ENCODE results near the gene LSM12. TPM values are rescaled to one million over a fixed set of nuclear protein-coding genes. Genes with fewer than 3 reads are reported as not detected.
A peak's percentile ranks its signal among the peaks of the same experiment; 100 is the strongest.
"Not testable (repeated sequence)": the region's sequence is repeated elsewhere in the genome, so short reads cannot be mapped to it uniquely, and the experiment has no call there.

LSM12 gene
- total RNA-seq, 4 donors from 2014 or later, result 27.3 to 44.3 (median 36.9) TPM

DNA sequence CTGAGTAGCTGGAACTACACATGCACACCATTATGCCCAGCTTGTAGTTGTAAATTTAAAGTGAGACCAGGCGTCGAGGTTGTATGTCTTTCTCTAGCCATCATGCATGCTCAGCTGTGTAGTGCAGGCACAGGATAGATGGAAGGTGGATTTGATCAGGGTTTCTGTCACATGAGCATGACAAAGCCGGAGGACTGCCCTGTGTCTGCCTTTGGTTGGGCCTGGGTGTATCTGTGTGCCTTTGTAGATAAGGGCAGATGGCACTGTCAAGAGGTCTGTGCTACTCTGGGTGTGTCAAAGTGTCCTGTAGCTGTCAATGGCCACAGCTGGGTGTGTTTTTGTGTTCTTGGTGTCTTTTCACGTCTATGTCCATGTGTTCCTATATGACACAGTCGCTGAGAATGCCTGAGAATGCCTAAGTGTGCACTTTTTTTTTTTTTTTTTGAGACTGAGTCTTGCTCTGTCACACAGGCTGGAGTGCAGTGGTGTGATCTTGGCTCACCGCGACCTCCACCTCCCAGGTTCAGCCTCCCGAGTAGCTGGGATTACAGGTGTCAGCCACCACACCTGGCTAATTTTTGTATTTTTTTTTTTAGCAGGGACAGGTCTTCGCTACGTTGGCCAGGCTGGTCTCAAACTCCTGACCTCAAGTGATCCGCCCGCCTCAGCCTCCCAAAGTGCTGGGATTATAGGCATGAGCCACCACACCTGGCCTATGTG lies 66.2 kb downstream of the LSM12 start:
- H3K4me1 ChIP-seq, result peaks cover 10 to 23% (median 14%) of the 10 kb centered on the region in 3 donors
- H3K27ac ChIP-seq, result no peak overlapping the region
- no peak overlapping the region for H3K4me3 ChIP-seq
- no peak for DNase-seq
- no peaks in the 10 kb centered on the region for H3K9me3 ChIP-seq
- H3K27me3 ChIP-seq, result peaks cover 4 to 26% (median 9%) of the 10 kb centered on the region in 4 donors
- TF ChIP-seq, protein P1, sequence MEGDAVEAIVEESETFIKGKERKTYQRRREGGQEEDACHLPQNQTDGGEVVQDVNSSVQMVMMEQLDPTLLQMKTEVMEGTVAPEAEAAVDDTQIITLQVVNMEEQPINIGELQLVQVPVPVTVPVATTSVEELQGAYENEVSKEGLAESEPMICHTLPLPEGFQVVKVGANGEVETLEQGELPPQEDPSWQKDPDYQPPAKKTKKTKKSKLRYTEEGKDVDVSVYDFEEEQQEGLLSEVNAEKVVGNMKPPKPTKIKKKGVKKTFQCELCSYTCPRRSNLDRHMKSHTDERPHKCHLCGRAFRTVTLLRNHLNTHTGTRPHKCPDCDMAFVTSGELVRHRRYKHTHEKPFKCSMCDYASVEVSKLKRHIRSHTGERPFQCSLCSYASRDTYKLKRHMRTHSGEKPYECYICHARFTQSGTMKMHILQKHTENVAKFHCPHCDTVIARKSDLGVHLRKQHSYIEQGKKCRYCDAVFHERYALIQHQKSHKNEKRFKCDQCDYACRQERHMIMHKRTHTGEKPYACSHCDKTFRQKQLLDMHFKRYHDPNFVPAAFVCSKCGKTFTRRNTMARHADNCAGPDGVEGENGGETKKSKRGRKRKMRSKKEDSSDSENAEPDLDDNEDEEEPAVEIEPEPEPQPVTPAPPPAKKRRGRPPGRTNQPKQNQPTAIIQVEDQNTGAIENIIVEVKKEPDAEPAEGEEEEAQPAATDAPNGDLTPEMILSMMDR (IDR thresholded peaks at IDR 0.05), result no peak
- no peak for TF ChIP-seq POLR2A (IDR thresholded peaks at IDR 0.05)
- 83 to 84% methylated on average over 9 to 10 of the region's 12 CpGs for WGBS, 2 donors
- intact Hi-C loops (cut with DNase I), result no loop called here
- no peaks in the 10 kb centered on the region for H3K36me3 ChIP-seq

DNA sequence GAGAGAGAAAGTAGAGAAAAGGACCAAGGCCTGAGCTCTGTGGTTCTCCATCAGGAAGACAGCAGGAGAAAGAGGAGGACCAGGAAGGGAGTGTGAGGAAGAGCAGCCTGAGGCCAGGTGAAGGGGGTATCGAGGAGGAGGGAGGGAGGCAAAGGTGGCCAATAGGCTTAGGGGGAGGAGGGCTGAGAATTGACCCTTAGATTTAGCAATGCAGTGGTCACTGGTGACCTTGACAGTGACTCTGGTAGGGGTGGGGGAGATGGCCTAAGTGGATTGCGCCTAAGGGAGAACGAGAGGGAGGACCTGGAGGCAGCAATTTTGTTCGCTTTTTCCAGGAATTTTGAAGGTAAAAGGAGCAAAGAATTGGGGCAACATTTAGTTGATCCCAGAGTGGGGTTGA lies 67.4 kb downstream of the LSM12 start:
- no peak for DNase-seq
- Histone ChIP-seq H3K36me3 (no peaks in the 10 kb centered on the region), H3K9me3 (no peaks in the 10 kb centered on the region), H3K27ac (no peak overlapping the region), H3K4me3 (no peak overlapping the region), H3K27me3 (peaks cover 0 to 14% (median 4%) of the 10 kb centered on the region in 4 donors), H3K4me1 (peaks cover 0 to 22% (median 10%) of the 10 kb centered on the region in 3 donors)
- TF ChIP-seq POLR2A (IDR thresholded peaks at IDR 0.05), result no peak
- WGBS, 2 donors, result 75 to 84% methylated on average over 4 of the region's 4 CpGs
- intact Hi-C loops (cut with DNase I), result loop anchor here (10.0 kb wide), 1 partner anchor 54 kb away; the partner anchor contains the start of gene PPY

DNA sequence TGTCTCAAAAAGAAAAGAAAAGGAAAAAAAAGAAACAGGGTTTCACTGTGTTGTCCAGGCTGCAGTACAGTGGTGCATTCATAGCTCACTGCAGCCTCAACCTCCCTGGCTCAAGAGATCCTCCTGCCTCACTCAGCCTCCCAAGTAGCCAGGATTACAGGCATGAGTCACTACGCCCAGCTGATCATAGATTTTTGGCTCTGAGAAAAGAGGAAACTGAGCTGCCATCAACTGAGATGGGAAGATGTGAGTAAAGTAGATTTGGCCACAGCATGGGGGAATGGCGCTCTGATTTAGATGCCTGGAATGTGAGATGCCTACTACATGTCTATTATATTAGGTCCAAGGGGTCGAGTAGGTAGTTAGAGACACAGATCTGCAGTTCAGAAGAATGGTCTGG lies 67.9 kb downstream of the LSM12 start:
- no peak overlapping the region for H3K27ac ChIP-seq
- DNase-seq, result no peak
- peaks cover 0 to 22% (median 10%) of the 10 kb centered on the region in 3 donors for H3K4me1 ChIP-seq
- intact Hi-C loops (cut with DNase I), result loop anchor here (10.0 kb wide), 1 partner anchor 54 kb away; the partner anchor contains the start of gene PPY
- no peak overlapping the region for H3K4me3 ChIP-seq
- no peaks in the 10 kb centered on the region for H3K9me3 ChIP-seq
- H3K27me3 ChIP-seq, result peaks cover 0 to 9% (median 4%) of the 10 kb centered on the region in 4 donors
- TF ChIP-seq, protein P1 (IDR thresholded peaks at IDR 0.05), result no peak
- TF ChIP-seq POLR2A (IDR thresholded peaks at IDR 0.05), result no peak
- no peaks in the 10 kb centered on the region for H3K36me3 ChIP-seq
- WGBS, 2 donors, result 44 to 77% methylated on average over 2 to 3 of the region's 3 CpGs

DNA sequence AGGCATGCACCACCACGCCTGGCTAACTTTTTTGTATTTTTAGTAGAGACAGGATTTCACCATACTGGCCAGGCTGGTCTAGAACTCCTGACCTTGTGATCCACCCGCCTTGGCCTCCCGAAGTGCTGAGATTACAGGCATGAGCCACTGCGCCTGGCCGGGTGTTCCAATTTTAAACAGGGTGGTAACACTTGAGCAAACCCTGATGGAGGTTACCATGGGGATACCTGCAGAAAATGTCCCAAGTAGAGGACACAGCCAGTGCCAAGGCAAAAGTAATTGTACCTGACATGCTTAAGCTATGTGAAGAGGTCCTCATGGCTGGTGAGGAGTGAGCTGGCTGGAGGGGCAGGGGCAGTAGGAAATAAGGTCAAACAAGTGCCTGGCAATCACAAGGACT lies 69.3 kb downstream of the LSM12 start:
- WGBS, 2 donors, result 76 to 90% methylated on average over 4 of the region's 5 CpGs
- DNase-seq, result not testable (repeated sequence)

DNA sequence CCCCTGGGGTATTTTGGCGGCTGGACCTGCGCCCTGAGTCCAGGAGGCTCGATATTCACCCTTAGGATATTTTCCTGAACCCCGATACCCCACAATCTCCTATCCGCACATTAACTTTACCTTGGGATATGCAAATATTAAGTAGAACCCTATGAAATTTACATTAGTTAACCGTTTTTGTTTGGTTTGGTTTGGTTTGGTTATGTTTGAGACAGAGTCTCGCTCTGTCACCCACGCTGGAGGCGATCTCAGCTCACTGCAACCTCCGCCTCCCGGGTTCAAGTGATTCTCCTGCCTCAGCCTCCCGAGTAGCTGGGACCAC lies 71.4 kb downstream of the LSM12 start:
- Histone ChIP-seq H3K9me3 (no peaks in the 10 kb centered on the region), H3K27ac (no peak overlapping the region), H3K4me3 (peak overlapping the region in 3 of 4 donors; percentile 11 to 59 (median 22)), H3K36me3 (no peaks in the 10 kb centered on the region), H3K27me3 (peaks cover 0 to 7% (median 3%) of the 10 kb centered on the region in 4 donors), H3K4me1 (peaks cover 0 to 12% (median 6%) of the 10 kb centered on the region in 3 donors)
- intact Hi-C loops (cut with DNase I), result loop anchor here (10.0 kb wide), 1 partner anchor 50 kb away; the partner anchor contains the start of gene PPY
- TF ChIP-seq, protein P1 (IDR thresholded peaks at IDR 0.05), result peak in 1 of 6 experiments; percentile 2
- no peak for TF ChIP-seq POLR2A (IDR thresholded peaks at IDR 0.05)
- 15 to 19% methylated on average over 11 to 12 of the region's 12 CpGs for WGBS, 2 donors
- no peak for DNase-seq

More for the DNA sequence above, 69.3 kb downstream of the LSM12 start:
- intact Hi-C loops (cut with DNase I), result loop anchor here (10.0 kb wide), 1 partner anchor 52 kb away; the partner anchor contains the start of gene PPY
- not testable (repeated sequence) for H3K27ac ChIP-seq, H3K36me3 ChIP-seq, H3K9me3 ChIP-seq, H3K4me3 ChIP-seq, H3K27me3 ChIP-seq
- H3K4me1 ChIP-seq, result peaks cover 0 to 12% (median 6%) of the 10 kb centered on the region in 3 donors
